ENCODE results near the gene MAMDC4. TPM values are rescaled to one million over a fixed set of nuclear protein-coding genes. Genes with fewer than 3 reads are reported as not detected.

The MAMDC4 gene
- total RNA-seq, 1 experiment from 2014 or later = 17.3 TPM

DNA sequence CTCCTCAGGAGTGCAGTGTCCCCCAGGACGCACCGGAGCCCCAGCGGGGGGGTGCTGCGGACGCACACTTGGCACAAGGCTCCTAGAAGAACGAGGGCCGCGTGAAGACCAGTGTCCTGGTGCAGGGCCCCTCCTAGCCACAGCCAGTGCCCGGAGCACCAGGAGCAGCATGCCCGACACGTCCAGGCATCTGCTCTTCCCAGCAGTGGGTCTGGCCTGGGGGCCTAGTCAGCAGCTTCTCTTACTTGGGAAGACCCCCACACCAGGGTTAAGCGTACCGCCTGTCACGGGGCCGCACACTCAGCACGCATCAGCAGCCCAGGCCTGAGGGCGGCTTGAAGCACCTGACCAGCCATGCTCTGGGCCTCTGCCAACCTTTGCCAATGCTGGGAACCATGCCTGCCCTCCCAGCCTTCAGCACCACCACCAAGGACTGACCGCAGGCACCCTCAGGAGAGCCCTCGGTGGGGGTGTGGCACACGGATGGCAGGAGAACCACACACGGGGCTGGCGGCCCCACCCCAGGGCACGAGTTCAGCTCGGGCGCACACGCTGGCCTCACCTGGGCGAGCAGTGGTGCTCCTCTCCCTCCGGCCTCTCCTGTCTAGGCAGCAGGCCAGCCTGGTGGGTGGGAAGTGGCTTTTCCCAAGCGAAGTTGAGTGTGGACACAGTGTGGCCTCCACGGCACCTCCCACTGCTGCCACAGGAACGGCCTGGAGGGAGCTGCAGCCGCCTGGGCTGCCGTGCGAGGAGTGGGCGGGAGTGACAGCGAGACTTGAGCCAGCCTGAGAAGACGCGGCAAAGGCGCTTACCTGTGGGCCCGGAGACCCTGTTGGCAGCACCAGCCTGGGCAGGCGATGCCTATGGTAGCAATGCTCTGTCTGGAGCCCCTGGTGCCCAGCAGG, 21.9 kb upstream of the MAMDC4 start:
- ChIA-PET CTCF (interaction anchor here (1.0 kb wide), 1 partner anchor 12 kb away, joined by 3 read pairs; the partner anchor contains the start of gene AJM1), RAD21 (ENCODE audit: low non-redundant PET in 1 of 2, low total read pairs in 2 of 2, uncharacterized antibody in 2 of 2, unreplicated experiment in 2 of 2) (no interaction called here), POLR2A (no interaction called here)
- Histone ChIP-seq H2AFZ (ENCODE audit: low read depth, low read length, poor library complexity, severe bottlenecking) (no peak overlapping the region), H3K9me2 (ENCODE audit: insufficient read depth) (no peaks in the 10 kb centered on the region), H3K27me3 (ENCODE audit: insufficient read depth, low read length) (no peaks in the 10 kb centered on the region), H3K4me3 (replicated peaks in 1 of 2; ENCODE audit: low read depth in 1 of 2, low read length in 2 of 2) (no peak overlapping the region), H3K9me3 (ENCODE audit: control insufficient read depth in 1 of 2, insufficient read depth in 1 of 2, low read depth in 1 of 2, low read length in 2 of 2) (no peaks in the 10 kb centered on the region), H3K36me3 (ENCODE audit: control insufficient read depth in 1 of 2, insufficient read depth in 2 of 2, low read length in 2 of 2) (peaks cover 7 to 13% of the 10 kb centered on the region in 2 experiments), H3K9ac (ENCODE audit: low read length) (no peak overlapping the region), H3K27ac (ENCODE audit: low read depth, low read length) (no peak overlapping the region), H4K20me1 (ENCODE audit: insufficient read depth) (no peaks in the 10 kb centered on the region), H3K79me2 (ENCODE audit: insufficient read depth, low read length) (no peaks in the 10 kb centered on the region), H3K4me2 (ENCODE audit: low read length) (no peak overlapping the region), H3K4me1 (ENCODE audit: control insufficient read depth in 1 of 2, insufficient read depth in 2 of 2, low read length in 2 of 2) (no peaks in the 10 kb centered on the region)
- no TSS peak for BruUV-seq (replicated peaks)
- ATAC-seq = no peak
- no peak for DNase-seq (ENCODE audit: low read depth, low spot score)
- no peak for TF ChIP-seq EZH2 (IDR thresholded peaks at IDR 0.05)
- no peak for TF ChIP-seq CEBPB (IDR thresholded peaks at IDR 0.05; ENCODE audit: low read depth)
- TF ChIP-seq, protein P1, sequence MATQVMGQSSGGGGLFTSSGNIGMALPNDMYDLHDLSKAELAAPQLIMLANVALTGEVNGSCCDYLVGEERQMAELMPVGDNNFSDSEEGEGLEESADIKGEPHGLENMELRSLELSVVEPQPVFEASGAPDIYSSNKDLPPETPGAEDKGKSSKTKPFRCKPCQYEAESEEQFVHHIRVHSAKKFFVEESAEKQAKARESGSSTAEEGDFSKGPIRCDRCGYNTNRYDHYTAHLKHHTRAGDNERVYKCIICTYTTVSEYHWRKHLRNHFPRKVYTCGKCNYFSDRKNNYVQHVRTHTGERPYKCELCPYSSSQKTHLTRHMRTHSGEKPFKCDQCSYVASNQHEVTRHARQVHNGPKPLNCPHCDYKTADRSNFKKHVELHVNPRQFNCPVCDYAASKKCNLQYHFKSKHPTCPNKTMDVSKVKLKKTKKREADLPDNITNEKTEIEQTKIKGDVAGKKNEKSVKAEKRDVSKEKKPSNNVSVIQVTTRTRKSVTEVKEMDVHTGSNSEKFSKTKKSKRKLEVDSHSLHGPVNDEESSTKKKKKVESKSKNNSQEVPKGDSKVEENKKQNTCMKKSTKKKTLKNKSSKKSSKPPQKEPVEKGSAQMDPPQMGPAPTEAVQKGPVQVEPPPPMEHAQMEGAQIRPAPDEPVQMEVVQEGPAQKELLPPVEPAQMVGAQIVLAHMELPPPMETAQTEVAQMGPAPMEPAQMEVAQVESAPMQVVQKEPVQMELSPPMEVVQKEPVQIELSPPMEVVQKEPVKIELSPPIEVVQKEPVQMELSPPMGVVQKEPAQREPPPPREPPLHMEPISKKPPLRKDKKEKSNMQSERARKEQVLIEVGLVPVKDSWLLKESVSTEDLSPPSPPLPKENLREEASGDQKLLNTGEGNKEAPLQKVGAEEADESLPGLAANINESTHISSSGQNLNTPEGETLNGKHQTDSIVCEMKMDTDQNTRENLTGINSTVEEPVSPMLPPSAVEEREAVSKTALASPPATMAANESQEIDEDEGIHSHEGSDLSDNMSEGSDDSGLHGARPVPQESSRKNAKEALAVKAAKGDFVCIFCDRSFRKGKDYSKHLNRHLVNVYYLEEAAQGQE (IDR thresholded peaks at IDR 0.05; ENCODE audit: low read depth) = no peak
- TF ChIP-seq SRF (IDR thresholded peaks at IDR 0.05; ENCODE audit: low read depth) = no peak
- TF ChIP-seq, protein P2, sequence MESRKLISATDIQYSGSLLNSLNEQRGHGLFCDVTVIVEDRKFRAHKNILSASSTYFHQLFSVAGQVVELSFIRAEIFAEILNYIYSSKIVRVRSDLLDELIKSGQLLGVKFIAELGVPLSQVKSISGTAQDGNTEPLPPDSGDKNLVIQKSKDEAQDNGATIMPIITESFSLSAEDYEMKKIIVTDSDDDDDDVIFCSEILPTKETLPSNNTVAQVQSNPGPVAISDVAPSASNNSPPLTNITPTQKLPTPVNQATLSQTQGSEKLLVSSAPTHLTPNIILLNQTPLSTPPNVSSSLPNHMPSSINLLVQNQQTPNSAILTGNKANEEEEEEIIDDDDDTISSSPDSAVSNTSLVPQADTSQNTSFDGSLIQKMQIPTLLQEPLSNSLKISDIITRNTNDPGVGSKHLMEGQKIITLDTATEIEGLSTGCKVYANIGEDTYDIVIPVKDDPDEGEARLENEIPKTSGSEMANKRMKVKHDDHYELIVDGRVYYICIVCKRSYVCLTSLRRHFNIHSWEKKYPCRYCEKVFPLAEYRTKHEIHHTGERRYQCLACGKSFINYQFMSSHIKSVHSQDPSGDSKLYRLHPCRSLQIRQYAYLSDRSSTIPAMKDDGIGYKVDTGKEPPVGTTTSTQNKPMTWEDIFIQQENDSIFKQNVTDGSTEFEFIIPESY (IDR thresholded peaks at IDR 0.05; ENCODE audit: extremely low read depth, insufficient replicate concordance, low read length) = no peak
- no peak for TF ChIP-seq SP1 (IDR thresholded peaks at IDR 0.05; ENCODE audit: low read depth)
- TF ChIP-seq, protein P3, sequence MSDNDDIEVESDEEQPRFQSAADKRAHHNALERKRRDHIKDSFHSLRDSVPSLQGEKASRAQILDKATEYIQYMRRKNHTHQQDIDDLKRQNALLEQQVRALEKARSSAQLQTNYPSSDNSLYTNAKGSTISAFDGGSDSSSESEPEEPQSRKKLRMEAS (IDR thresholded peaks at IDR 0.05) = no peak
- TF ChIP-seq FOSL1 (IDR thresholded peaks at IDR 0.05; ENCODE audit: low read depth) = no peak
- no peak for TF ChIP-seq JUND (IDR thresholded peaks at IDR 0.05)
- TF ChIP-seq POLR2A (IDR thresholded peaks at IDR 0.05; ENCODE audit: borderline replicate concordance, extremely low read depth, insufficient read depth, insufficient read length) = no peak
- intact Hi-C loops (cut with micrococcal nuclease) = no loop called here
